ENCODE data around the gene ARHGEF28.

Gene ARHGEF28

DNA sequence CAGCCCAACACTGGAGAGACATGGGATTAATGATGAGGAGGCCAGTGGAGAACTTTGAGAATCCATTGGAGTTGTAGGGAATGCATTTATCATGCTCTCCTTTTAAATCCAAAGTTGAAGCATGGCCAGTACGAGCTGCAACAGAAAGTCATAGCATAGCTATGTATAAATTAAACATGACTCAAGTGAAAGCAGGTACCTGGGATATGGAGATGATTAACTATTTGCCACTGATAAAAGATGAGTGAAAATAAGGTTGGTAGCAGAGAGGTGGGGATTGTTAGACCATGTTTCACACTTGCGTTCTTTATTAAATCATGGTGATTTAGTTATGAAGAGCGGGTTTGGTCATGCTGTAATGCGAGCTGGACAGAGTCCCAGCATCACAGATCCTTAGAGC, 189.6 kb downstream of the ARHGEF28 start:
- Mint-ChIP-seq H3K27ac (no peak overlapping the region), H3K4me1 (no peaks in the 10 kb centered on the region), H3K27me3 (peaks cover 28% of the 10 kb centered on the region), H3K4me3 (no peak overlapping the region), H3K9me3 (no peaks in the 10 kb centered on the region)
- DNase-seq (no peak), ATAC-seq (no peak)

DNA sequence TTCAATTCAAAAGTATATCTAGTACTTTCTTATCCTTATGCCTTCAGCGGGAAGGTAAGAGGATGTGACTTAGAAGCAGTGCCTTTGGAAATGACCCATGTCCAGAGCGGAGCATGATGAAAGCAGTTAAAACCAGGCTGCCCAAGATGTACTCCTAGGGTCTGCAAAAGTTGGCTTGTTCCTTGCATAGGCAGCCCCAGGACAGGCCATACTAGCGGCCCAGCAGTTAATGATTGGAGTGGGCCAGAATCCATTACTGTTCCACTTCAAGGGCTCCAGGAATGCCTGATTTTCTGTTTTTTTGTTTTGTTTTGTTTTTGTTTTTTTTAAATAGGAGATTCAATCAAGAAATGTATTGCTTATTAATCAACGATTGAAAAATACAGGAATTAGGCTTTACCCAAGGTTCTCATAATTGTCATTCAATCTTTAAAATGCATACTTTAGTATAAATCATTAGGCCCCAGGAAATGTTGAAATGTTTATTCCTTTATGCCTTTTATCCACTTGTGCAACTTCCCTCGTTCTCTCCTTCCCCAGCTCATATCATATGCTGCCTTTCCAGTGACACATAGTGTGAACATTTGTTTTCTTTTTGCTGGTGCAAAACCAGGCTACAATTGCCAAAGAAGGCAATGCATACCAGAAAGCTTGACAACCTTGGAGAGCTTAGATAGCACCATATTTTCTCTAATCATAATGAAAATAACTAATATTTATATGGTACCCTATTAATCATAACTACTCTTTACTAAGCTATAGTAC, 190.8 kb downstream of the ARHGEF28 start:
- DNase-seq (no peak), ATAC-seq (no peak)
- Mint-ChIP-seq H3K4me3 (no peak overlapping the region), H3K9me3 (no peaks in the 10 kb centered on the region), H3K27me3 (peaks cover 26% of the 10 kb centered on the region), H3K27ac (no peak overlapping the region), H3K4me1 (no peaks in the 10 kb centered on the region)

DNA sequence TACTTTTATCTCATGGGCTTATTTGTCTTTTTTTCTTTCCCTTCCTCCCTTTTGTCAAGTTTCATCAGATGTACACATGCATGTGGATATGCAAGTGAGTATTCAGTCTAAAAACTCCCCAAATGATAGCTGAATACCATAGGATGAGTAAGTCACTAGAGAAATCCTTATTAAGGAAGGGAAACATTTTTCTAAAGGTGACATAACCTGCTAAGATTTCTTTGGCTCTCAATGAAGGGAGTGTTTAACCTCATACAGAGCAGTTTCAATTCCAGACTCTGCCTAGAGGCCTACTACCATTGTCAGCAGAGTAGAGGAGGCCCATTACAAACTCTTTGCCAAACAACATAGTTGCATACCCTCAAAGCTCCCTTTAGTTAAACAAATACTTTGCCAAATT, 192.4 kb downstream of the ARHGEF28 start:
- ATAC-seq (no peak), DNase-seq (no peak)
- no peak overlapping the region for H3K4me3 Mint-ChIP-seq
- H3K4me1 Mint-ChIP-seq: no peaks in the 10 kb centered on the region
- H3K27ac Mint-ChIP-seq: peak overlapping the region in 1 of 2 donors; percentile 15
- H3K27me3 Mint-ChIP-seq: peaks cover 13% of the 10 kb centered on the region
- H3K9me3 Mint-ChIP-seq: no peaks in the 10 kb centered on the region

DNA sequence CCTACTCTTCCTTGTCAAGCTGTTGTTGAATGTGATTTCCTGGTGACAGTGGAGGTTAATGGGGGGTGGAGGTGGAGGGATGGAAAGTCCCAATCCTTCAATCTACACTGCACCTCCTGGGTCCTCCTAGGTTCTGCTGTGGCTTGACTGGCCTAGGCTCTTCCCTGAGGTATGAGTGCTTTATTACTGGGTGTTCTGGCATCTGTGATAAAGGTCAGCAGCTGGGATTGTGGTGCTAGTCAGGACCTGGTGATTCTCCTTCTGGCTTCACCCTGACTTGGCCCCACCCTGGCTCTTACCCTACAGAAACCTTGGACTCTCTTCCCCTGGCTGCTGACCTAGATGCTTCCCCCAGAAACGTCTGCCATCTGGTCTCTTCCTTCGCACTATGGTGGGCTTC, 194.3 kb downstream of the ARHGEF28 start:
- no peak for DNase-seq
- Mint-ChIP-seq H3K4me3 (no peak overlapping the region), H3K4me1 (no peaks in the 10 kb centered on the region), H3K27ac (no peak overlapping the region), H3K27me3 (peaks cover 5% of the 10 kb centered on the region), H3K9me3 (no peaks in the 10 kb centered on the region)
- ATAC-seq: no peak

DNA sequence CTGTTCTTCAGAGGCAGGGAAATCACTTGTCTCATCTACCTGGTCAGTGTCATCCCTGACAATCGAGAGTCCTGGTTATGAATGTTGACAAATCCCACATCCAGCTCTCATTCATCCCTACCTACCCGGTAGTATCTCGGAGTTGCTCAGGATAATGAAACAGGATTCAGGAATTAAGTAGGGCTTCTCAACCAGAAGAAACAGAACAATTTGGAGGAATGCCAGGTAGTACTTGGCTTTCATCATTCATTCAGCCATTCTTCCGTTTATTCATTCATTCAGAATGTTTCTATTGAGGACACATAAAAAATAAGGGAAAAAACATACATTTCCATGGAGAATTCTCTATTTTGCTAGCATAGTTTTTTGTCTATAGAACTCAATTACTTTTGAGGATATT, 195.0 kb downstream of the ARHGEF28 start:
- Mint-ChIP-seq H3K27me3 (no peaks in the 10 kb centered on the region), H3K4me1 (no peaks in the 10 kb centered on the region), H3K9me3 (no peaks in the 10 kb centered on the region), H3K27ac (no peak overlapping the region), H3K4me3 (no peak overlapping the region)
- no peak for DNase-seq
- ATAC-seq: no peak

DNA sequence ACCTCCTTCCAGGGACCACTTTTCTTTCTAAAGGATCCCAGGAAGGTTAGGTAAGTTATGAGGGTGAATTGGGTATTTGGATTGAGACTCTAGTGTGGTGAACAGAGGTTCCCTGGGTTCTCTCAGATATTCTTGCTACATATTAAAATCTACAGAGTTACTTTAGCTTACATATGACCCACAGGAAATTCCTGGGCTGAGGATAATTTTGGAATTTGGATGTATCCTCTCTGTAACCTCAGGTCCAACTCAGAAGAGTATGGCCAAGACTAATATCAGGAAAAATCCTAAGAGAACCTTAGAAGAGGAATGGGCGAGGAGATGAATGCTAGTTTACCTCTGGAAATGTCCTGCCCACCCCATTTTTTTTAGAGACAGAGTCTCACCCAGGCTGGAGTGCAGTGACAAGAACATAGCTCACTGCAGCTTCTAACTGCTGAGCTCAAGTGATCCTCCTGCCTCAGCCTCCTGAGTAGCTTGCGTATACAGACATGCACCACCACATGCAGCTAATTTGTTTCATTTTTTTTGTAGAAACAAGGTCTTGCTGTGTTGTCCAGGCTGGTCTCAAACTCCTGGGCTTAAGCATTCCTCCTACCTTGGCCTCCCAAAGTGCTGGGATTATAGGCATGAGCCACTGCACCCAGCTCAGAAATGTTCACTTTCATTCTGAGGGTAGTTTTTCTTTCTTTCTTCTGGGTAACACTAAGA, 196.4 kb downstream of the ARHGEF28 start:
- no peak overlapping the region for H3K4me3 Mint-ChIP-seq
- no peaks in the 10 kb centered on the region for H3K4me1 Mint-ChIP-seq
- no peaks in the 10 kb centered on the region for H3K9me3 Mint-ChIP-seq
- H3K27me3 Mint-ChIP-seq: no peaks in the 10 kb centered on the region
- no peak overlapping the region for H3K27ac Mint-ChIP-seq
- DNase-seq (no peak), ATAC-seq (no peak)

DNA sequence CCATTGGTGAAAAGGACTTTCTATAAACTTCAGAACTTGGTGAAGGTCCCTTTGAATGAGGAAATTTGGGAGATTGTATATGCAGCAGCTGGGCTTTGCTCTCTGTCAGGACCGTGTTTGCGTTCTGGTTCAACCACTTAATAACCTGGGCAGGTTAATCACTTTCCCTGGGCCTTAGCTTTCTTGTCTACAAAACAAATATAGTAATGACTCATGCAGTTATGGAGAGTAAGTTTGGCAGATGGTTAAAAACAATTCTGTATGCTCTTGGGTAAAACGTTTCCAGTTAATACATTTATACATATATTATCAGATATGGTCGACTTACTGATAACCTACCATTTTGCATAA, 197.0 kb downstream of the ARHGEF28 start:
- no peak overlapping the region for H3K4me3 Mint-ChIP-seq
- DNase-seq (no peak), ATAC-seq (no peak)
- H3K4me1 Mint-ChIP-seq: no peaks in the 10 kb centered on the region
- H3K27me3 Mint-ChIP-seq: no peaks in the 10 kb centered on the region
- no peak overlapping the region for H3K27ac Mint-ChIP-seq
- H3K9me3 Mint-ChIP-seq: no peaks in the 10 kb centered on the region

DNA sequence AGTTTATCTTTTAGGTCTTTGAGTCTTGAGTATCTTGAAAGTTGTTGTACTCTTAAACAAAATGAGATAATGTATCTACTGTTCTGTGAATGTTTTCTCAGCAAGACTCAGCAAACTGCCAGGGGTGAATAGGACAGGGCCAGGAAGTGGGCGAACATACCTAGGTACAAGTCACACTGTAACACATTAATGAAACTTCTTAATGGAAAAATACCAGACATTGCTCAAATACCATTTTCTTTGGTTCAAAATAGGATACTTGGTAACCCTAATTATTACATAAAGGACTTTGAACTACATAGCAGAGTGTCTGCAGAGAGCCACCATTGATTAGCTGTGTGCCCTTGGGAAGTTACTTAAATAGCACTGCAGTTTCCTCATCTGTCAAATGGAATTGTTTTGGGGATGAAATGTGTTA, 197.5 kb downstream of the ARHGEF28 start:
- no peaks in the 10 kb centered on the region for H3K9me3 Mint-ChIP-seq

DNA sequence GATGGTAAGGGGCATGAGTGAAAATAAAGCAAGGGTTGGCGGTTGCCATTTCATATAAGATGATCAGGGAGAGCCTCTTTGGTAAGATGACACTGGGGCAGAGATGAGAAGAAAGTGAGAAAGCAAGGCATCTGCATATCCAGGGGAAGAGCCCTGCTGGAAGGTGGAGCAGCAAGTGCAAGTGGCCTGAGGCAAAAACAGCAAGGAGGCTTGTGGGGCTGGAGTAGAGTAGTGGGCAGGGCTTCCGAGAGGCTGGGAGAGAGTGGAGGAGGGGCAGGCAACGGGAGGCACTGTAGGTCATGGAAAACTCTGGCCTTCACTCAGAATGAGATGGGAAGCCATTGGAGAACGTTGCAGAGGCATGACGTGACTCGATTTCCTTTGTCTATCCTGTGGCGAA, 199.2 kb downstream of the ARHGEF28 start:
- no peak for DNase-seq
- peaks cover 9% of the 10 kb centered on the region for H3K27me3 Mint-ChIP-seq
- no peak overlapping the region for H3K27ac Mint-ChIP-seq
- no peak for ATAC-seq
- H3K4me3 Mint-ChIP-seq: no peak overlapping the region
- H3K4me1 Mint-ChIP-seq: no peaks in the 10 kb centered on the region
- no peaks in the 10 kb centered on the region for H3K9me3 Mint-ChIP-seq

More for the DNA sequence above, 197.5 kb downstream of the ARHGEF28 start:
- DNase-seq (no peak), ATAC-seq (no peak)
- no peak overlapping the region for H3K4me3 Mint-ChIP-seq
- H3K27ac Mint-ChIP-seq: no peak overlapping the region
- peaks cover 3% of the 10 kb centered on the region for H3K27me3 Mint-ChIP-seq
- no peaks in the 10 kb centered on the region for H3K4me1 Mint-ChIP-seq

DNA sequence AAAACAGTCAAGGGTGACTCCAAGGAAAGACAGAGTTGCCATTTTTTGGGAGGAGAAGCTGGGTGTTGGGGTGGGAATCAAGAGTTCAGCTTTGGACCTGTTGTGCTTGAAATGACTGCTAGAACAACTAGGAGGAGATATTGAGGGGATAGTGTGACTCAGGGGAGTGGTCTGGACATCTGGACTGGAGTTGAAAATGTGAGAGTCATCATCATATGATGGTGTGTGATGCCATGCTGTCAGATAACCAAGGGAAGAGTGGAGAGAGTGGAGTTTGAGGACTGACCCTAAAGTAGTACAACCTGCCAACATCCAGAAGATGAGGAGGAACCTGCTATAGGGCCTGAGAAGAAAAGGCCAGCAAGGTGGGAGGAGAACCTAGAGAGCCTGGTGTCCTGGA, 199.7 kb downstream of the ARHGEF28 start:
- Mint-ChIP-seq H3K4me3 (no peak overlapping the region), H3K9me3 (no peaks in the 10 kb centered on the region), H3K4me1 (no peaks in the 10 kb centered on the region), H3K27ac (no peak overlapping the region), H3K27me3 (peaks cover 9% of the 10 kb centered on the region)
- no peak for DNase-seq
- ATAC-seq: no peak

DNA sequence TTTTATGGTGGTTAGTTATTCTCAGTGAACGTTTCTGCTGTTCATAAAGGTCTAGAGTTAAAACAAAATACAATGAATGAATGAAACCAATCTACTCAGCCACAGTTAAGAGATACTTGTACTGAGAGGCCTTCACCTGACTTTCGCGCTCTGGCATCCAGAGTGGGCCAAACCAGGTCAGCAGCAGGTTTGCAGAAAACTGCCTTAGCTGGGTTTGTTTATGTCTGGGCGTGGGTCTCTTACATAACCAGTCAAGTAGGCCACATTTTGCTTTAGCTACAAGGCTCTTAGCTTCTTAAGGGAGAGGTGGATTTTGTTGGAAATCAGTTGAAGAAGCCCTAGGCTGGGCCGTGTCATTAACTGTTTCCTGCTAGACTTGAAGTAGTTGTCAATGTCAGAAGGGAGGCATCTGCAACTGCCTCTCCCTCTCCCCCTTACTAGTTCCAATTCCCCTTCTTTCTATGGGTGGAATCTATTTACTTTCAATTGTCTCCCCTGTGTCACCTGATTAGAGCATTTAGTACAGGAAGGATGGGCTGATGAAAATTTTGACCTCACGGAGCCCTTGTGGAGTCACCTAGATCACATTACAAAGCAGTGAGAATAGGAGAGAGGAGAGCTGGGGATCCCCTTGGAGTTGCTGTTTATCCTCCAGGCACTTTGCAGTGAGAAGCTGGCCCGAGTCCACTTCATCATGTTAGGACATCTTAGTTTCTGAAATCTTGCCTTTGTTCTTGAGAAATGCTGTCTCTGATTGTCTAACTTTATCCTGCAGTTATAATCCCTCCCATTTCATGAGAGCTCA, 200.5 kb downstream of the ARHGEF28 start:
- no peak for ATAC-seq
- no peak overlapping the region for H3K4me3 Mint-ChIP-seq
- peaks cover 9% of the 10 kb centered on the region for H3K27me3 Mint-ChIP-seq
- H3K27ac Mint-ChIP-seq: no peak overlapping the region
- DNase-seq: no peak
- H3K9me3 Mint-ChIP-seq: no peaks in the 10 kb centered on the region
- no peaks in the 10 kb centered on the region for H3K4me1 Mint-ChIP-seq

DNA sequence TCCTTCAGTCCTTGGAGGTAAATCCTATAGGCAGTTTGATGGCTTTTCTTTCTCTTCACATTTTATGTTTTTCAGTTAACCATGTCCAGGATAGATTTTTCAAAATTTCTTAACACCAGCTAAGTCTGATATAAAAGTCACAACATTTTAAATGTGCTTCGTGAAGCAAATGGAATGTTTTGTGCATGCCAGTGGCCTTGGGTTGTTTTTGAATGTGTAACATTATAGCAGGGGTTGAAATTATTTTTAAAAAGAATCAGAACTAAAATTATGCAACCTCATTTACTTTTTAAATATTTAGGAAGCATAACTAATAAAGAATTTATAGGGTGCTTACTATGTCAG, 201.1 kb downstream of the ARHGEF28 start:
- Mint-ChIP-seq H3K4me1 (no peaks in the 10 kb centered on the region), H3K27me3 (peaks cover 9% of the 10 kb centered on the region), H3K4me3 (no peak overlapping the region), H3K27ac (no peak overlapping the region), H3K9me3 (no peaks in the 10 kb centered on the region)
- DNase-seq (no peak), ATAC-seq (no peak)

DNA sequence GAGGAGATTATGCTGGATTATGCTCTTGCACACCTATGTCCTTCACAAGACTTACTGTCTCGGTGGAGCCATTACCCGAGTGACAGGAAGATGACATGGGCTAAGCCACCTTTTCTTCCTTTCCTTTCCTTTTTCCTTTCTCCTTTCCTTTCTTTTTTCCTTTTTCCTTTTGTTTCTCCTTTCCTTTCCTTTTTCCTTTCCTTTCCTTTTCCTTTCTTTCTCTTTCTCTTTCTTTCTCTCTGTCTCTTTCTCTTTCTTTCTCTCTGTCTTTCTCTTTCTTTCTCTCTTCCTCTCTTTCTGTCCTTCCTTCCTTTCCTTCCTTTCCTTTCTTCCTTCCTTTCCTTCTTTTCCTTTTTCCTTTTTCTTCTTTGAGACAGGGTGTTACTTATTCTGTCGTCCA, 202.5 kb downstream of the ARHGEF28 start:
- peaks cover 9% of the 10 kb centered on the region for H3K27me3 Mint-ChIP-seq
- no peak for ATAC-seq
- DNase-seq: no peak
- no peaks in the 10 kb centered on the region for H3K4me1 Mint-ChIP-seq
- H3K27ac Mint-ChIP-seq: no peak overlapping the region
- no peaks in the 10 kb centered on the region for H3K9me3 Mint-ChIP-seq
- H3K4me3 Mint-ChIP-seq: no peak overlapping the region

DNA sequence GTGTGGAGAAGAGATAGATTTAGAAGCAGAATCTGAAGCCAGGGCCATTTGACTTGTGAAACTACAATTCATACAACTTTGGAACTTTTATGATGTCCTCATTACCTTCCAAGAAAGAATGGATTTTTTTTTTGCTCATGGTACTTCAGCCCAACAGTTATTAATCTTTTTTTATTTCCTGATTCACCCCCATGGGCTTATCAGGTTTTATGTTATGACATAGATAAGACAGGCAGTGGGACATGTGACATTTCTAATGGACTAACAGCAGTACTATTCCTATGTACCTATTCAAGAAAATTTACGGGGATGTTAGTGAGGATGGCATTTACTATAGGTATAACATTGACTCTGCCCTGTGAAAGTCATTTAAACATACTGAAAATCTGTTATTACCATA, 204.7 kb downstream of the ARHGEF28 start:
- DNase-seq: no peak
- Mint-ChIP-seq H3K9me3 (no peaks in the 10 kb centered on the region), H3K4me1 (no peaks in the 10 kb centered on the region), H3K27ac (no peak overlapping the region), H3K27me3 (peaks cover 11% of the 10 kb centered on the region), H3K4me3 (no peak overlapping the region)
- ATAC-seq: no peak

DNA sequence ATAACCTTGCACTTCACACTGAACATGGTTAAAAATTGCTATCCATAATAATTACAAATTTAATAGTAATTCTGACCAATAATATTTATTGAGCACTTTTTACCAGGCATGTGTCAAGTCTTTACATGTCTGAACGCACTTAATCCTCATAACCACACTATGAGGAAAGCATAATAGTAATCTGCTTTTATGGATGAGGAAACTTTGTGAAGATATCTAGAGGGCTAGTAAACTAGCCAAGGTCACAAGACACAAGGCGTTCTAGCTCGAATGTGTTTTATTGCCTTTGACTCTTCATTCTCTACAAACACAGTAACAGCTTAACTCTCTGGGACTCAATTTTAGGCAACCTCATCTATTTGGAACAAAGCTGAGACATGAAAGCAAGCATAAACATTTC, 205.1 kb downstream of the ARHGEF28 start:
- H3K27ac Mint-ChIP-seq: peak overlapping the region in 1 of 2 donors; percentile 22
- H3K4me1 Mint-ChIP-seq: no peaks in the 10 kb centered on the region

DNA sequence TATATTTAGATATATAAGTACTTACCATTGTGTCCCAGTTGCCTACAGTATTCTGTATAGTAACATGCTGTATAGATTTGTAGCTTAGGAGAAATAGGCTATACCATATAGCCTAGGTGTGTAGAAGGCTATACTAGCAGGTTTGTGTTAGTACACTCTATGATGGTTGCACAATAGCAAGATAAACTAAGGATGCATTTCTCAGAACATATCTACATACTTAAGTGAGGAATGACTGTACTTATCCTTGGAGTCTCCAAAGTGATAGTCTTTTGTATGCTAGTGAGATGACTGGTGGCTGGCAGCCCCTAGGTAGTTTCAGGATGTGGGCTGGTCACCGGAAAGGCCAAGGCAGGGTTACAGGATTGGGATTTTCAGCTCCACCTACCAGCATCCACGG, 208.7 kb downstream of the ARHGEF28 start:
- no peak for ATAC-seq
- Mint-ChIP-seq H3K27me3 (peaks cover 18% of the 10 kb centered on the region), H3K9me3 (no peaks in the 10 kb centered on the region), H3K4me1 (no peaks in the 10 kb centered on the region), H3K4me3 (no peak overlapping the region), H3K27ac (no peak overlapping the region)
- no peak for DNase-seq

More for the DNA sequence above, 205.1 kb downstream of the ARHGEF28 start:
- Mint-ChIP-seq H3K9me3 (no peaks in the 10 kb centered on the region), H3K4me3 (no peak overlapping the region), H3K27me3 (peaks cover 15% of the 10 kb centered on the region)
- ATAC-seq: no peak
- no peak for DNase-seq

Measured in stimulated activated naive CD8-positive, alpha-beta T cell treated with anti-CD3 and anti-CD28 coated beads, Interleukin-15, amount 100 ng/mL, for 72 hours (primary cell).